A549 (cell line): ENCODE results near the gene LRRC14B.

Source experiments
- CEBPB ChIP-seq, 2 experiments: fragments of >200 bp in 1 of 2; sonication (Bioruptor Twin) in 1 of 2; formaldehyde crosslinking in 1 of 2; IDR thresholded peaks; 2 replicates each; pipeline ENCODE4 v1.6.1; 2012 to 2016
- CHD2 ChIP-seq: fragments of 150-350 bp; IDR thresholded peaks from 2 replicates; pipeline ENCODE4 v1.6.1; 2014; ENCODE audit warnings: low read length; ENCODE audit not compliant: partially characterized antibody
- CHD4 ChIP-seq: fragments of 200-600 bp; sonication (generic); IDR thresholded peaks from 2 replicates; pipeline ENCODE4 v1.6.1; 2016; ENCODE audit warnings: antibody characterized with exemption, mild to moderate bottlenecking, borderline replicate concordance
- EP300 ChIP-seq, 2 experiments: fragments of >200 bp; sonication (Bioruptor Twin); formaldehyde crosslinking; IDR thresholded peaks; 2 replicates in 1 of 2; 3 replicates in 1 of 2; pipeline ENCODE4 v1.6.1; 2016 to 2017
- FOSL2 ChIP-seq, 2 experiments: fragments of 450-650 bp in 1 of 2; fragments of >200 bp in 1 of 2; sonication (Bioruptor Twin) in 1 of 2; formaldehyde crosslinking; IDR thresholded peaks; 2 replicates each; pipeline versions ENCODE4 v1.5.0 to v1.6.1; 2016 to 2020; ENCODE audit warnings: mild to moderate bottlenecking in 1 of 2, moderate library complexity in 1 of 2
- NFE2L2 ChIP-seq: fragments of 150-350 bp; conservative IDR thresholded peaks from 2 replicates; pipeline ENCODE4 v1.6.1; 2014; ENCODE audit warnings: low read length
- POLR2A ChIP-seq: IDR thresholded peaks from 2 replicates; pipeline ENCODE4 v1.6.1; 2012; ENCODE audit warnings: mild to moderate bottlenecking, low read length
- POLR2AphosphoS2 ChIP-seq: conservative IDR thresholded peaks from 2 replicates; pipeline ENCODE4 v1.6.1; 2012; ENCODE audit warnings: low read length, improper control_type of control experiment, inconsistent platforms
- RARB ChIP-seq: fragments of 250-450 bp; sonication (Bioruptor Pico); IDR thresholded peaks from 2 replicates; pipeline ENCODE4 v1.8.0; 2021; ENCODE audit warnings: mild to moderate bottlenecking, moderate library complexity
- ZSCAN20 ChIP-seq: fragments of 250-450 bp; sonication (Bioruptor Pico); IDR thresholded peaks from 2 replicates; pipeline ENCODE4 v1.8.0; 2022; ENCODE audit warnings: mild to moderate bottlenecking, moderate library complexity
- TF ChIP-seq, protein P1 (sequence below): fragments of >200 bp; sonication (Bioruptor Twin); formaldehyde crosslinking; IDR thresholded peaks from 3 replicates; pipeline ENCODE4 v1.5.1; 2016
- TF ChIP-seq, protein P2 (sequence below): fragments of 200-600 bp; sonication (generic); IDR thresholded peaks from 2 replicates; pipeline ENCODE4 v1.6.1; 2016; ENCODE audit warnings: antibody characterized with exemption, mild to moderate bottlenecking, moderate library complexity

DNA sequence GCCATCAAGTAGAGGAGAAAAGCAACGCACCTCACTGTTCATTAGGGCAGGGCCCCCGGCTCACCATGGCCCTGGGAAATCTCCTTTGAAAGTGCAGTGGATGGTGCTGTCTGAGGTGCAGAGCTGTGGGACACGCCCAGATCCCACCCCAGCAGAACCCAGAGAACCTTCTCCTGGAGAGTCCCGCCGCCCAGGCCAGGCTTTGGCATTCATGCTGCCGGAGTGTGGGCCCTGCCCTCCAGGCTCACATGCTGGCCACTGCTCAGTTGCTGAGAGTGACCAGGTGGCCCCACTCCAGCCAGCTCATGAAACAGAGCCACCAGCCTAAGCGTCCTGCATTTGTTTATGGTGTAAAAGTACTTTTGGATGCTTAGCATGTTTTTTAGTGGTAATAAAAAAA, 23.8 kb upstream of the LRRC14B start:
- TF ChIP-seq, protein P1, sequence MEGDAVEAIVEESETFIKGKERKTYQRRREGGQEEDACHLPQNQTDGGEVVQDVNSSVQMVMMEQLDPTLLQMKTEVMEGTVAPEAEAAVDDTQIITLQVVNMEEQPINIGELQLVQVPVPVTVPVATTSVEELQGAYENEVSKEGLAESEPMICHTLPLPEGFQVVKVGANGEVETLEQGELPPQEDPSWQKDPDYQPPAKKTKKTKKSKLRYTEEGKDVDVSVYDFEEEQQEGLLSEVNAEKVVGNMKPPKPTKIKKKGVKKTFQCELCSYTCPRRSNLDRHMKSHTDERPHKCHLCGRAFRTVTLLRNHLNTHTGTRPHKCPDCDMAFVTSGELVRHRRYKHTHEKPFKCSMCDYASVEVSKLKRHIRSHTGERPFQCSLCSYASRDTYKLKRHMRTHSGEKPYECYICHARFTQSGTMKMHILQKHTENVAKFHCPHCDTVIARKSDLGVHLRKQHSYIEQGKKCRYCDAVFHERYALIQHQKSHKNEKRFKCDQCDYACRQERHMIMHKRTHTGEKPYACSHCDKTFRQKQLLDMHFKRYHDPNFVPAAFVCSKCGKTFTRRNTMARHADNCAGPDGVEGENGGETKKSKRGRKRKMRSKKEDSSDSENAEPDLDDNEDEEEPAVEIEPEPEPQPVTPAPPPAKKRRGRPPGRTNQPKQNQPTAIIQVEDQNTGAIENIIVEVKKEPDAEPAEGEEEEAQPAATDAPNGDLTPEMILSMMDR = no peak
- TF ChIP-seq RARB (CRISPR knock-in tag) (no peak), ZSCAN20 (CRISPR knock-in tag) (no peak), EP300 (IDR thresholded peaks at IDR 0.05) (no peak), CHD4 (no peak), POLR2A (no peak), NFE2L2 (no peak), POLR2AphosphoS2 (no peak), FOSL2 (IDR thresholded peaks at IDR 0.05) (no peak), FOSL2 (CRISPR knock-in tag; IDR thresholded peaks at IDR 0.05) (no peak), CEBPB (IDR thresholded peaks at IDR 0.05) (no peak), CHD2 (no peak)
- TF ChIP-seq, protein P2, sequence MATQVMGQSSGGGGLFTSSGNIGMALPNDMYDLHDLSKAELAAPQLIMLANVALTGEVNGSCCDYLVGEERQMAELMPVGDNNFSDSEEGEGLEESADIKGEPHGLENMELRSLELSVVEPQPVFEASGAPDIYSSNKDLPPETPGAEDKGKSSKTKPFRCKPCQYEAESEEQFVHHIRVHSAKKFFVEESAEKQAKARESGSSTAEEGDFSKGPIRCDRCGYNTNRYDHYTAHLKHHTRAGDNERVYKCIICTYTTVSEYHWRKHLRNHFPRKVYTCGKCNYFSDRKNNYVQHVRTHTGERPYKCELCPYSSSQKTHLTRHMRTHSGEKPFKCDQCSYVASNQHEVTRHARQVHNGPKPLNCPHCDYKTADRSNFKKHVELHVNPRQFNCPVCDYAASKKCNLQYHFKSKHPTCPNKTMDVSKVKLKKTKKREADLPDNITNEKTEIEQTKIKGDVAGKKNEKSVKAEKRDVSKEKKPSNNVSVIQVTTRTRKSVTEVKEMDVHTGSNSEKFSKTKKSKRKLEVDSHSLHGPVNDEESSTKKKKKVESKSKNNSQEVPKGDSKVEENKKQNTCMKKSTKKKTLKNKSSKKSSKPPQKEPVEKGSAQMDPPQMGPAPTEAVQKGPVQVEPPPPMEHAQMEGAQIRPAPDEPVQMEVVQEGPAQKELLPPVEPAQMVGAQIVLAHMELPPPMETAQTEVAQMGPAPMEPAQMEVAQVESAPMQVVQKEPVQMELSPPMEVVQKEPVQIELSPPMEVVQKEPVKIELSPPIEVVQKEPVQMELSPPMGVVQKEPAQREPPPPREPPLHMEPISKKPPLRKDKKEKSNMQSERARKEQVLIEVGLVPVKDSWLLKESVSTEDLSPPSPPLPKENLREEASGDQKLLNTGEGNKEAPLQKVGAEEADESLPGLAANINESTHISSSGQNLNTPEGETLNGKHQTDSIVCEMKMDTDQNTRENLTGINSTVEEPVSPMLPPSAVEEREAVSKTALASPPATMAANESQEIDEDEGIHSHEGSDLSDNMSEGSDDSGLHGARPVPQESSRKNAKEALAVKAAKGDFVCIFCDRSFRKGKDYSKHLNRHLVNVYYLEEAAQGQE = no peak
